HEK293T (cell line): Measurements from ENCODE around the gene PDXP.

ENCODE experiments used
- CTCF ChIA-PET: fragments of 350-600 bp; formaldehyde crosslinking; extraction: SDS; loops from one replicate; lab custom pipeline; 2021; ENCODE audit warnings: antibody characterized with exemption, inconsistent platforms; lab: Yijun Ruan, JAX
- POLR2A ChIA-PET: fragments of 350-600 bp; formaldehyde crosslinking; extraction: SDS; loops from one replicate; lab custom pipeline; 2020; ENCODE audit warnings: antibody characterized with exemption, inconsistent platforms; lab: Yijun Ruan, JAX
- DNase-seq: peaks from one replicate; pipeline ENCODE4 v3.0.0; 2012; ENCODE audit warnings: mixed read lengths; ENCODE audit errors: extremely low spot score
- ARNT ChIP-seq: fragments of 450-650 bp; IDR thresholded peaks from 2 replicates; pipeline ENCODE4 v1.6.1; 2017; ENCODE audit warnings: mild to moderate bottlenecking
- BHLHE40 ChIP-seq: fragments of 450-650 bp; IDR thresholded peaks from 2 replicates; pipeline ENCODE4 v1.6.1; 2016; ENCODE audit warnings: mild to moderate bottlenecking, moderate library complexity, borderline replicate concordance
- CTBP1 ChIP-seq: fragments of 450-650 bp; IDR thresholded peaks from 2 replicates; pipeline ENCODE4 v1.6.1; 2016; ENCODE audit warnings: borderline replicate concordance
- ELF4 ChIP-seq: fragments of 450-650 bp; IDR thresholded peaks from 2 replicates; pipeline ENCODE4 v1.6.1; 2017; ENCODE audit warnings: antibody characterized with exemption
- FOXA1 ChIP-seq: fragments of 450-650 bp; IDR thresholded peaks from 2 replicates; pipeline ENCODE4 v1.6.1; 2016; ENCODE audit warnings: mild to moderate bottlenecking
- FOXK2 ChIP-seq: fragments of 450-650 bp; IDR thresholded peaks from 2 replicates; pipeline ENCODE4 v1.6.1; 2016; ENCODE audit warnings: mild to moderate bottlenecking
- FOXM1 ChIP-seq: fragments of 450-650 bp; IDR thresholded peaks from 2 replicates; pipeline ENCODE4 v1.6.1; 2017; ENCODE audit warnings: mild to moderate bottlenecking, borderline replicate concordance
- HDGF ChIP-seq: fragments of 450-650 bp; IDR thresholded peaks from 2 replicates; pipeline ENCODE4 v1.6.1; 2017; ENCODE audit warnings: antibody characterized with exemption, borderline replicate concordance
- L3MBTL2 ChIP-seq: fragments of 450-650 bp; conservative IDR thresholded peaks from 2 replicates; pipeline ENCODE4 v1.6.1; 2016; ENCODE audit warnings: mild to moderate bottlenecking
- LEF1 ChIP-seq: fragments of 450-650 bp; IDR thresholded peaks from 2 replicates; pipeline ENCODE4 v1.6.1; 2017; ENCODE audit warnings: mild to moderate bottlenecking, borderline replicate concordance
- NFRKB ChIP-seq: fragments of 450-650 bp; IDR thresholded peaks from 2 replicates; pipeline ENCODE4 v1.6.1; 2016; ENCODE audit warnings: mild to moderate bottlenecking, moderate library complexity
- SP1 ChIP-seq: fragments of 450-650 bp; IDR thresholded peaks from 2 replicates; pipeline ENCODE4 v1.6.1; 2017
- SUZ12 ChIP-seq: fragments of 450-650 bp; IDR thresholded peaks from 2 replicates; pipeline ENCODE4 v1.6.1; 2016; ENCODE audit warnings: mild to moderate bottlenecking
- TARDBP ChIP-seq: fragments of 450-650 bp; IDR thresholded peaks from 2 replicates; pipeline ENCODE4 v1.6.1; 2016
- ZNF384 ChIP-seq: fragments of 450-650 bp; IDR thresholded peaks from 2 replicates; pipeline ENCODE4 v1.6.1; 2016
- TF ChIP-seq, protein P1 (sequence below): fragments of 450-650 bp; IDR thresholded peaks from 2 replicates; pipeline ENCODE4 v1.6.1; 2016

Gene PDXP

GRCh38 chr22:37662039-37662438 lies 3.5 kb downstream of the PDXP start:
- TF ChIP-seq, protein P1, sequence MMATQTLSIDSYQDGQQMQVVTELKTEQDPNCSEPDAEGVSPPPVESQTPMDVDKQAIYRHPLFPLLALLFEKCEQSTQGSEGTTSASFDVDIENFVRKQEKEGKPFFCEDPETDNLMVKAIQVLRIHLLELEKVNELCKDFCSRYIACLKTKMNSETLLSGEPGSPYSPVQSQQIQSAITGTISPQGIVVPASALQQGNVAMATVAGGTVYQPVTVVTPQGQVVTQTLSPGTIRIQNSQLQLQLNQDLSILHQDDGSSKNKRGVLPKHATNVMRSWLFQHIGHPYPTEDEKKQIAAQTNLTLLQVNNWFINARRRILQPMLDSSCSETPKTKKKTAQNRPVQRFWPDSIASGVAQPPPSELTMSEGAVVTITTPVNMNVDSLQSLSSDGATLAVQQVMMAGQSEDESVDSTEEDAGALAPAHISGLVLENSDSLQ, result no peak
- TF ChIP-seq SUZ12 (no peak), ELF4 (no peak), SP1 (no peak), LEF1 (no peak), FOXA1 (no peak), NFRKB (no peak), BHLHE40 (no peak), ARNT (no peak), CTBP1 (no peak), L3MBTL2 (no peak), ZNF384 (no peak), TARDBP (no peak), FOXM1 (no peak)
- ChIA-PET POLR2A (interaction anchor here (1.2 to 6.3 kb wide), 5 partner anchors 11 to 140 kb away, joined by 3 to 105 read pairs (median 13); partner anchors contain the start of genes GGA1, LGALS1 and NOL12), CTCF (interaction anchor here (0.8 to 5.3 kb wide), 10 partner anchors 10 to 201 kb away, joined by 3 to 40 read pairs (median 4); partner anchors contain the start of gene NOL12)
- DNase-seq, result no peak

DNA sequence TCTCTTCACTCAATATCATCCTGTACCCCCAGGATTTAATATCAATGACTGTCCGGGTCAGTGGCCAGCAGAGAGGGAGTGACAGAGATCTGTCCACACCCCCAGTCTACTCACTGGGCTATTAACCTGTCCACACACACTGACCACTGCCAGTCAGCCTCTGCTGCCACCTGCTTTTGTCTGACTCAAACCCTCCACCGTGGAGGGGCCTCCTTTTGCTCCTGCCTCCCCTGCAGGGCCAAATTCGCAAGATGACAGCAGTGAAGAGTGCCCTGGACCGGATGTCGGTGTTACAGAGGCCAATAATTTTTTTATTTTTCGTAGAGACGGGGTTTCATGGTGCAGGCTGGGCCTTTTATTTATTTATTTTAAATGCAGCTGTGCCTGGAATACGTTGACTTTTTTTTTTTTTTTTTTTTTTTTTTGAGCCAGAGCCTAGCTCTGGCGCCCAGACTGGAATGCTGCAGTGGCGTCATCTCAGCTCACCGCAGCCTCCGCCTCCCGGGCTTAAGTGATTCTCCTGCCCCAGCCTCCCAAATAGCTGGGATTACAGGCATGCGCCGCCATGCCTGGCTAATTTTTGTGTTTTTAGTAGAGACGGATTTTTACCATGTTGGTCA lies 5.1 kb downstream of the PDXP start:
- DNase-seq, result no peak
- CTCF ChIA-PET, result interaction anchor here (0.6 to 1.2 kb wide), 2 partner anchors 20 to 232 kb away, joined by 3 read pairs; no protein-coding TSS in a partner anchor
- TF ChIP-seq ZNF384 (peak; percentile 80), NFRKB (no peak)
- POLR2A ChIA-PET, result no interaction called here

- POLR2A ChIA-PET, result no interaction called here
- no peak for DNase-seq
- CTCF ChIA-PET, result interaction anchor here (1.2 kb wide), 1 partner anchor 21 kb away, joined by 3 read pairs; no protein-coding TSS in a partner anchor
- TF ChIP-seq SUZ12 (no peak), FOXK2 (no peak), BHLHE40 (no peak), ARNT (no peak), NFRKB (no peak), HDGF (no peak), SP1 (no peak)
- TF ChIP-seq, protein P1, result no peak
Observed at GRCh38 chr22:37664249-37665101, 6.0 kb downstream of the PDXP start.

DNA sequence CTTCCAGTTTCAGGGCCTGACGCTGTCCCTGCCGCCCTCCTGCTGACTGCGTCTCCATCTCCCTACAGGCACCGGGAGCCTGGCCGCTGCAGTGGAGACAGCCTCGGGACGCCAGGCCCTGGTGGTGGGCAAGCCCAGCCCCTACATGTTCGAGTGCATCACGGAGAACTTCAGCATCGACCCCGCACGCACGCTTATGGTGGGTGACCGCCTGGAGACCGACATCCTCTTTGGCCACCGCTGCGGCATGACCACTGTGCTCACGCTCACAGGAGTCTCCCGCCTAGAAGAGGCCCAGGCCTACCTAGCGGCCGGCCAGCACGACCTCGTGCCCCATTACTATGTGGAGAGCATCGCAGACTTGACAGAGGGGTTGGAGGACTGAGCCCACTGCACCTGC lies 7.0 kb downstream of the PDXP start:
- no peak for DNase-seq
- ChIA-PET POLR2A (interaction anchor here (1.0 kb wide), 1 partner anchor 10 kb away, joined by 3 read pairs; the partner anchor contains the start of gene LGALS1), CTCF (no interaction called here)
- TF ChIP-seq FOXA1 (no peak), ARNT (no peak), SP1 (no peak), NFRKB (no peak), LEF1 (no peak), HDGF (no peak), CTBP1 (no peak), ELF4 (no peak), FOXM1 (no peak), ZNF384 (no peak), TARDBP (no peak), BHLHE40 (no peak), L3MBTL2 (no peak), SUZ12 (no peak), FOXK2 (no peak)
- TF ChIP-seq, protein P1, result no peak

GRCh38 chr22:37669586-37669985 lies 11.1 kb downstream of the PDXP start:
- POLR2A ChIA-PET, result interaction anchor here (0.7 to 8.9 kb wide), 2 partner anchors 9 to 290 kb away, joined by 3 to 105 read pairs; partner anchors contain the start of gene PDXP
- no peak for DNase-seq
- CTCF ChIA-PET, result interaction anchor here (0.7 to 3.2 kb wide), 2 partner anchors 27 to 33 kb away, joined by 3 to 9 read pairs; no protein-coding TSS in a partner anchor
- TF ChIP-seq FOXM1 (no peak), HDGF (no peak), SUZ12 (no peak), TARDBP (no peak), CTBP1 (no peak), ARNT (no peak), LEF1 (no peak), BHLHE40 (no peak), FOXK2 (no peak), NFRKB (no peak), ZNF384 (no peak)
- TF ChIP-seq, protein P1, result no peak
